NT2/D1 (cell line): Measurements from ENCODE around the gene LRP10.

ENCODE experiments used
- SUZ12 ChIP-seq: IDR thresholded peaks from 2 replicates; pipeline ENCODE4 v1.6.1; 2011; ENCODE audit not compliant: insufficient read length, insufficient read depth; ENCODE audit errors: extremely low read depth
- ZNF274 ChIP-seq: IDR thresholded peaks from 2 replicates; pipeline ENCODE4 v1.6.1; 2011; ENCODE audit warnings: mild to moderate bottlenecking, low read depth, low read length

DNA sequence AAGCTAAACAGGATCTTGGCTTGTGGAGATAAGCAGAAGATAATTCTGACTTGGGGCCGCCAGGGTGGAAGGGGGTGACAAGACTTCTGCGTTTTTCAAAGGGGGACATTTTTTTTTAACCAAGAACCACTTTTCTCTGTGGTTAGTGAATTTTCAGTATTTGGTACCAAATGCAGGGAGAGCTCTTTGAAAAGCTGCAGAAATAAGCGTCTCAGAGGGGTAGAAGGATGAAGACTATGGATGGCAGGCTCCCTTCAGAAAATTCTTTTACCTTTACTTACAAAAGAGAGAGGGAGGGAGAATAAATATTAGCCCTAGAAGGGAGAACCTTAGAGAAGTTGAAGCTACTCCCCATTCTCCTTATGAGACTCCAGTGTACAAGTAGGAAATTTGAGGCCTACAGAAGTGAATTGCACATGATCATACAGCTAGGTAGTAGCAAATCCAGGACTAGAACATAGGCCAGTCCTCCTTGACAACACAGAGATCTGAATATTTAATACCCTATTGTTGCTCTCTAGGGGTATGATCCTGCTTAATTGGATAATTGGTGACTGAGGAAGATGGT, 41.0 kb upstream of the LRP10 start:
- no peak for TF ChIP-seq ZNF274
- TF ChIP-seq SUZ12: no peak
